ENCODE measurements around the gene ZNF569.
"Not testable (repeated sequence)": the region's sequence is repeated elsewhere in the genome, so short reads cannot be mapped to it uniquely, and the experiment has no call there.

The ZNF569 gene

GRCh38 chr19:37412700-37413099 lies 54.5 kb downstream of the ZNF569 start:
- Histone ChIP-seq H3K27me3 (ENCODE audit: insufficient read depth, poor library complexity, severe bottlenecking) (no peaks in the 10 kb centered on the region), H3K27ac (replicated peaks) (no peak overlapping the region), H3K4me3 (replicated peaks; ENCODE audit: insufficient read depth, low read length) (no peak overlapping the region)
- no peak for DNase-seq (ENCODE audit: low read depth in 1 of 2, low spot score in 1 of 2)
- no peak for TF ChIP-seq REST (IDR thresholded peaks at IDR 0.05; ENCODE audit: insufficient replicate concordance, low read depth)
- no peak for TF ChIP-seq POLR2AphosphoS5 (IDR thresholded peaks at IDR 0.05; ENCODE audit: low read depth)
- TF ChIP-seq SPI1 (IDR thresholded peaks at IDR 0.05; ENCODE audit: borderline replicate concordance, low read depth), result no peak
- no peak for TF ChIP-seq GABPA (IDR thresholded peaks at IDR 0.05; ENCODE audit: low read depth)
- no peak for TF ChIP-seq CTCF (IDR thresholded peaks at IDR 0.05; ENCODE audit: insufficient read depth, low read length)

GRCh38 chr19:37406140-37406846 lies 61.0 kb downstream of the ZNF569 start:
- not testable (repeated sequence) for H3K27ac ChIP-seq (replicated peaks); H3K27me3 ChIP-seq (ENCODE audit: insufficient read depth, poor library complexity, severe bottlenecking); DNase-seq (ENCODE audit: low read depth in 1 of 2, low spot score in 1 of 2); H3K4me3 ChIP-seq (replicated peaks; ENCODE audit: insufficient read depth, low read length)

- DNase-seq (ENCODE audit: low read depth in 1 of 2, low spot score in 1 of 2), result no peak
- TF ChIP-seq REST (IDR thresholded peaks at IDR 0.05; ENCODE audit: insufficient replicate concordance, low read depth), result no peak
- TF ChIP-seq GABPA (IDR thresholded peaks at IDR 0.05; ENCODE audit: low read depth), result no peak
- TF ChIP-seq POLR2AphosphoS5 (IDR thresholded peaks at IDR 0.05; ENCODE audit: low read depth), result no peak
- no peak for TF ChIP-seq SPI1 (IDR thresholded peaks at IDR 0.05; ENCODE audit: borderline replicate concordance, low read depth)
- no peak for TF ChIP-seq CTCF (IDR thresholded peaks at IDR 0.05; ENCODE audit: insufficient read depth, low read length)
- H3K27me3 ChIP-seq (ENCODE audit: insufficient read depth, poor library complexity, severe bottlenecking), result no peaks in the 10 kb centered on the region
These were observed 63.8 kb downstream of the ZNF569 start for GRCh38 chr19:37403403-37403802.

GRCh38 chr19:37401078-37401477 lies 66.2 kb downstream of the ZNF569 start:
- TF ChIP-seq POLR2AphosphoS5 (IDR thresholded peaks at IDR 0.05; ENCODE audit: low read depth), result no peak
- TF ChIP-seq GABPA (IDR thresholded peaks at IDR 0.05; ENCODE audit: low read depth), result no peak
- TF ChIP-seq CTCF (IDR thresholded peaks at IDR 0.05; ENCODE audit: insufficient read depth, low read length), result no peak
- TF ChIP-seq REST (IDR thresholded peaks at IDR 0.05; ENCODE audit: insufficient replicate concordance, low read depth), result no peak
- no peak for TF ChIP-seq SPI1 (IDR thresholded peaks at IDR 0.05; ENCODE audit: borderline replicate concordance, low read depth)
- DNase-seq (ENCODE audit: low read depth in 1 of 2, low spot score in 1 of 2), result no peak
- Histone ChIP-seq H3K4me3 (replicated peaks; ENCODE audit: insufficient read depth, low read length) (no peak overlapping the region), H3K27me3 (ENCODE audit: insufficient read depth, poor library complexity, severe bottlenecking) (no peaks in the 10 kb centered on the region), H3K27ac (replicated peaks) (no peak overlapping the region)

More at GRCh38 chr19:37403403-37403802, 63.8 kb downstream of the ZNF569 start:
- no peak overlapping the region for H3K27ac ChIP-seq (replicated peaks)
- H3K4me3 ChIP-seq (replicated peaks; ENCODE audit: insufficient read depth, low read length), result no peak overlapping the region

GRCh38 chr19:37391399-37391798 lies 75.8 kb downstream of the ZNF569 start:
- H3K27ac ChIP-seq (replicated peaks); H3K4me3 ChIP-seq (replicated peaks; ENCODE audit: insufficient read depth, low read length); DNase-seq (ENCODE audit: low read depth in 1 of 2, low spot score in 1 of 2); H3K27me3 ChIP-seq (ENCODE audit: insufficient read depth, poor library complexity, severe bottlenecking): not testable (repeated sequence)

Measured in HL-60 (cell line).